Activated CD4-positive, alpha-beta T cell treated with anti-CD3 and anti-CD28 coated beads, Interleukin-2, amount 10 ng/mL, durations not matched to agents 24 days and 14 days (primary cell): ENCODE data around the gene METTL25B. TPM values are rescaled to one million over a fixed set of nuclear protein-coding genes. Genes with fewer than 3 reads are reported as not detected.
A peak's percentile ranks its signal among the peaks of the same experiment; 100 is the strongest.
"Not testable (repeated sequence)": the region's sequence is repeated elsewhere in the genome, so short reads cannot be mapped to it uniquely, and the experiment has no call there.

ENCODE experiments used
- DNase-seq: peaks from one replicate; pipeline ENCODE4 v3.0.0; 2022
- H3K27ac Mint-ChIP-seq: one replicate; pipeline ENCODE4 v1.8.0; 2022; ENCODE audit warnings: mild to moderate bottlenecking, mixed read lengths
- H3K27me3 Mint-ChIP-seq: one replicate; pipeline ENCODE4 v1.8.0; 2022; ENCODE audit warnings: mixed read lengths
- H3K36me3 Mint-ChIP-seq: one replicate; pipeline ENCODE4 v1.8.0; 2022; ENCODE audit warnings: low read depth, mild to moderate bottlenecking, mixed read lengths
- H3K4me1 Mint-ChIP-seq: one replicate; pipeline ENCODE4 v1.8.0; 2021; ENCODE audit warnings: mixed read lengths
- H3K4me3 Mint-ChIP-seq: one replicate; pipeline ENCODE4 v1.8.0; 2022; ENCODE audit warnings: mild to moderate bottlenecking, moderate library complexity, mixed read lengths
- H3K9me3 Mint-ChIP-seq: one replicate; pipeline ENCODE4 v1.8.0; 2021; ENCODE audit warnings: mixed read lengths
- intact Hi-C: fragments of 100-400 bp; cut with micrococcal nuclease; formaldehyde crosslinking; loops from one replicate; pipeline ENCODE4 v1.15.1; 2023
- total RNA-seq: library from RNA; stranded (reverse); gene quantifications from 2 replicates; pipeline ENCODE4 v1.2.3, GENCODE V29; 2022

The METTL25B gene
- total RNA-seq, 1 donor from 2014 or later, result 40.5 TPM

GRCh38 chr1:156751451-156751756 lies 23.1 kb downstream of the METTL25B start, which contains the start of gene HDGF:
TSS of gene HDGF (minus strand) at chr1:156751675. CDS start at chr1:156751429, 246 bp downstream.
- Mint-ChIP-seq H3K9me3 (no peaks in the 10 kb centered on the region), H3K27ac (peak within 1 kb of the TSS; percentile 96), H3K36me3 (peaks cover 35% of the 10 kb centered on the region), H3K4me3 (peak within 1 kb of the TSS; percentile 97), H3K27me3 (no peaks in the 10 kb centered on the region), H3K4me1 (peaks cover 34% of the 10 kb centered on the region)
- DNase-seq, result no peak
- intact Hi-C loops, result loop anchor here (1.0 to 10.0 kb wide), 4 partner anchors 10 to 557 kb away; partner anchors contain the start of genes ISG20L2, METTL25B, MRPL24 and PRCC

GRCh38 chr1:156751757-156752481 lies 23.6 kb downstream of the METTL25B start:
- peak; percentile 98 for DNase-seq
- Mint-ChIP-seq H3K4me1 (peaks cover 33% of the 10 kb centered on the region), H3K4me3 (peak overlapping the region; percentile 97), H3K9me3 (no peaks in the 10 kb centered on the region), H3K27me3 (no peaks in the 10 kb centered on the region), H3K27ac (peak overlapping the region; percentile 96), H3K36me3 (peaks cover 33% of the 10 kb centered on the region)
- intact Hi-C loops, result loop anchor here (1.0 to 10.0 kb wide), 4 partner anchors 11 to 557 kb away; partner anchors contain the start of genes ISG20L2, METTL25B, MRPL24 and PRCC

- peak overlapping the region; percentile 97 for H3K4me3 Mint-ChIP-seq
- no peak for DNase-seq
- intact Hi-C loops, result loop anchor here (10.0 kb wide), 1 partner anchor 558 kb away; the partner anchor contains the start of gene SLC25A44
- peaks cover 27% of the 10 kb centered on the region for H3K4me1 Mint-ChIP-seq
- peak overlapping the region; percentile 96 for H3K27ac Mint-ChIP-seq
- H3K27me3 Mint-ChIP-seq, result no peaks in the 10 kb centered on the region
- H3K36me3 Mint-ChIP-seq, result peaks cover 29% of the 10 kb centered on the region
- no peaks in the 10 kb centered on the region for H3K9me3 Mint-ChIP-seq
Measured at GRCh38 chr1:156752843-156753482, 24.7 kb downstream of the METTL25B start.

GRCh38 chr1:156754219-156754618 lies 25.9 kb downstream of the METTL25B start:
- Mint-ChIP-seq H3K36me3 (peaks cover 21% of the 10 kb centered on the region), H3K27me3 (no peaks in the 10 kb centered on the region), H3K27ac (no peak overlapping the region), H3K9me3 (no peaks in the 10 kb centered on the region), H3K4me1 (peaks cover 19% of the 10 kb centered on the region), H3K4me3 (no peak overlapping the region)
- intact Hi-C loops, result loop anchor here (10.0 kb wide), 1 partner anchor 559 kb away; the partner anchor contains the start of gene SLC25A44
- DNase-seq, result no peak

- Mint-ChIP-seq H3K4me3 (no peak overlapping the region), H3K9me3 (no peaks in the 10 kb centered on the region), H3K27ac (no peak overlapping the region), H3K36me3 (peaks cover 9% of the 10 kb centered on the region), H3K27me3 (no peaks in the 10 kb centered on the region), H3K4me1 (peaks cover 15% of the 10 kb centered on the region)
- DNase-seq, result no peak
- intact Hi-C loops, result loop anchor here (10.0 kb wide), 1 partner anchor 561 kb away; the partner anchor contains the start of gene SLC25A44
Measured at GRCh38 chr1:156755527-156755950, 27.3 kb downstream of the METTL25B start.

- H3K27me3 Mint-ChIP-seq, result no peaks in the 10 kb centered on the region
- peaks cover 7% of the 10 kb centered on the region for H3K36me3 Mint-ChIP-seq
- DNase-seq, result no peak
- no peak overlapping the region for H3K4me3 Mint-ChIP-seq
- no peaks in the 10 kb centered on the region for H3K9me3 Mint-ChIP-seq
- H3K4me1 Mint-ChIP-seq, result peaks cover 15% of the 10 kb centered on the region
- no peak overlapping the region for H3K27ac Mint-ChIP-seq
- intact Hi-C loops, result loop anchor here (10.0 kb wide), 1 partner anchor 562 kb away; the partner anchor contains the start of gene SLC25A44
Measured at GRCh38 chr1:156756355-156756754, 28.1 kb downstream of the METTL25B start.

- H3K36me3 Mint-ChIP-seq, DNase-seq, H3K27ac Mint-ChIP-seq, H3K4me3 Mint-ChIP-seq, H3K27me3 Mint-ChIP-seq, H3K9me3 Mint-ChIP-seq: not testable (repeated sequence)
- intact Hi-C loops, result loop anchor here (10.0 kb wide), 1 partner anchor 563 kb away; the partner anchor contains the start of gene SLC25A44
- H3K4me1 Mint-ChIP-seq, result peaks cover 13% of the 10 kb centered on the region
Measured at GRCh38 chr1:156757572-156758253, 29.4 kb downstream of the METTL25B start.

- H3K27me3 Mint-ChIP-seq, result no peaks in the 10 kb centered on the region
- H3K4me1 Mint-ChIP-seq, result peaks cover 5% of the 10 kb centered on the region
- H3K36me3 Mint-ChIP-seq, result peaks cover 2% of the 10 kb centered on the region
- H3K4me3 Mint-ChIP-seq, result no peak overlapping the region
- intact Hi-C loops, result no loop called here
- no peak for DNase-seq
- H3K27ac Mint-ChIP-seq, result no peak overlapping the region
- no peaks in the 10 kb centered on the region for H3K9me3 Mint-ChIP-seq
Measured at GRCh38 chr1:156760092-156760795, 32.0 kb downstream of the METTL25B start.

- peaks cover 6% of the 10 kb centered on the region for H3K4me1 Mint-ChIP-seq
- H3K36me3 Mint-ChIP-seq, result peaks cover 2% of the 10 kb centered on the region
- no peaks in the 10 kb centered on the region for H3K27me3 Mint-ChIP-seq
- H3K27ac Mint-ChIP-seq, result no peak overlapping the region
- DNase-seq, result no peak
- H3K4me3 Mint-ChIP-seq, result no peak overlapping the region
- intact Hi-C loops, result no loop called here
- no peaks in the 10 kb centered on the region for H3K9me3 Mint-ChIP-seq
Measured at GRCh38 chr1:156760796-156761104, 32.5 kb downstream of the METTL25B start.

- H3K27me3 Mint-ChIP-seq, intact Hi-C loops, H3K4me3 Mint-ChIP-seq, H3K9me3 Mint-ChIP-seq, DNase-seq, H3K27ac Mint-ChIP-seq: not testable (repeated sequence)
- Mint-ChIP-seq H3K36me3 (peaks cover 14% of the 10 kb centered on the region), H3K4me1 (peaks cover 21% of the 10 kb centered on the region)
Measured at GRCh38 chr1:156765136-156765535, 36.9 kb downstream of the METTL25B start.

GRCh38 chr1:156765666-156766065 lies 37.4 kb downstream of the METTL25B start:
- Mint-ChIP-seq H3K9me3 (no peaks in the 10 kb centered on the region), H3K4me3 (no peak overlapping the region), H3K27ac (no peak overlapping the region), H3K27me3 (no peaks in the 10 kb centered on the region), H3K4me1 (peaks cover 22% of the 10 kb centered on the region), H3K36me3 (peaks cover 18% of the 10 kb centered on the region)
- DNase-seq, result no peak
- intact Hi-C loops, result loop anchor here (2.0 kb wide), 1 partner anchor 51 kb away; the partner anchor contains the start of gene SH2D2A

- H3K4me3 Mint-ChIP-seq, result no peak overlapping the region
- peaks cover 30% of the 10 kb centered on the region for H3K4me1 Mint-ChIP-seq
- H3K36me3 Mint-ChIP-seq, result peaks cover 25% of the 10 kb centered on the region
- no peaks in the 10 kb centered on the region for H3K9me3 Mint-ChIP-seq
- peak overlapping the region; percentile 79 for H3K27ac Mint-ChIP-seq
- peak; percentile 67 for DNase-seq
- no peaks in the 10 kb centered on the region for H3K27me3 Mint-ChIP-seq
- intact Hi-C loops, result loop anchor here (1.0 to 2.0 kb wide), 5 partner anchors 15 to 261 kb away; partner anchors contain the start of genes HDGF, ISG20L2, METTL25B and MRPL24
Measured at GRCh38 chr1:156766298-156767100, 38.2 kb downstream of the METTL25B start.
